Stimulated activated CD8-positive, alpha-beta memory T cell treated with anti-CD3 and anti-CD28 coated beads, Interleukin-12 subunit alpha, Interleukin-12 subunit beta, amount 100 ng/mL, for 1 hour (primary cell): ENCODE data around the gene NAV1.

ENCODE experiments used
- DNase-seq: peaks from one replicate; pipeline ENCODE4 v3.0.0-alpha.2; 2020; ENCODE audit warnings: low read depth

The NAV1 gene

GRCh38 chr1:201551096-201551495, 12.2 kb downstream of the NAV1 start:
- no peak for DNase-seq

DNA sequence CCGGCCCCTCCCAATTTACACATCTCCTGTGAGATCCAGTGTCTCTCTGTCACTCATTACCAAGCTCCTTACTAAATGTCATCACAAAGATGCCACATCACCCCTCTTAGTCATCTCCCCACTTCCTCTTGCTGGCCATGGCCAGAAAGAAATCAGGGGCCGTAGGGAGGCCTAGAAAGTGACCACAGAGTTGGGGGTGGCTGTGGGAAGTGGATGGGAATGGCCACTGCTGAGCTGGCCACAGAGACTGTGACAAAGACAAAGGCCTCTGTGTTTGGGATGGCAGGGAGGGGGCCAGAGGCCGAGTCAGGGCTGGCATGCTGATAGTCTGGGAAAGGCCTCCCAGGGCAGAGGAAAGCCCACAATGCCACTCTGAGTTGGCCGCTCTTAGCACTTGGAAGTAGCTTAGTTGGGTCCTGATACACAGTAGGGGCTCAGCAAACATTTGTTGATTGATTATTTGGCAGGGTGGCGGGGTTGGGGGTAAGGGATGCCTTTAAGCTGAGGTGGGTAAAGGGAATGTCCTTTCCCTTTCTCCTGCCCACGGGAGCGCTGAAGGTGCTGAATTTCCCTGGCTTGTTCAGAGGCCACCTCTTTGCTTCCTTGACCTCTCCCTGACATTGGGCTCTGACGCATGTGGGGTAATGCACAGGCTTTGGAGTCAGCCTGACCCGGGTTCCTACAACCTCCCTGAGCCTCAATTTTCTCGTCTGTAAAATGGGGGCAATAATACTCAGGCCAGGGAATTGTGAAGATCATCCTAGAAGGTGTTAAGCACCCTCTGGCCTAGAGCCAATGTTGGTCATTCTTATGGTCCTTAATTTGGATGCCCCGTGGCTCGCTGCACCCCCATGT, 13.2 kb downstream of the NAV1 start:
- no peak for DNase-seq

GRCh38 chr1:201552941-201553351, 14.0 kb downstream of the NAV1 start:
- no peak for DNase-seq

GRCh38 chr1:201553496-201554189, 14.7 kb downstream of the NAV1 start:
- no peak for DNase-seq

- no peak for DNase-seq
Observed at GRCh38 chr1:201554190-201554600, 15.3 kb downstream of the NAV1 start.

DNA sequence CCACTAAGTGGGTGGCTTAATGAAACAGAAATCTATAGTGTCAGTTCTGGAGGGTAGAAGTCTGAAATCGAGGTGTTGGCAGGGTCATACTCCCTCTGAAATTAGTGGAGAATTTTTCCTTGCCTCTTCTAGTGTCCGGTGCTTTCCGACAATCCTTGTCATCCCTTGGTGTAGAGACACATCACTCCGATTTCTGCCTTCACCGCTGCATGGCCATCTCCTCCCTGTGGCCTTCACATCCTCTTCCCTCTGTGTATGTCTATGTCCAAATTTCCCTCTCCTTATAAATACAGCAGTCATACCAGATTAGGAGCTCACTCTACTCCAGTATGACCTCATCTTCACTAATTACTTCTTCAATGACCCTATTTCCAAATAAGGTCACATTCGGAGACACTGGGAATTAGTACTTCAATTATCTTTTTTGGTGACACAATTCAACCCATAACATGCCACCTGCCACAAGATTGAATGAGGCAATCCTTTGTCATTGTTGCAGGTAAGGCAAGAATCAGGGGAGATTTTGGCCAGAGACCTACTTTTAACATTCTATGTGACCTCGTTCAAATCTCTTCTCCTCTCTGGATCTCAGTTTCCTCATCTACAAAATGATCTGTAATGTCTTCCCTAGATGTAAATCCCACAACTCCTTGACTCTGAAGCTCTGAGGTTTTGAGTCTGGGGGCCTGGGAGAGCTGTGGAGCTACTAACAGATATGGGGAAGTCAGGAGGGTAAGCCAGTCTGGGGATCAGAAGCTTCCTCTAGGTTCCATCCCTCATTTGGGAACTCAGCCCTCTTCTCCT, 16.1 kb downstream of the NAV1 start:
- no peak for DNase-seq

GRCh38 chr1:201555593-201555945, 16.6 kb downstream of the NAV1 start:
- no peak for DNase-seq

DNA sequence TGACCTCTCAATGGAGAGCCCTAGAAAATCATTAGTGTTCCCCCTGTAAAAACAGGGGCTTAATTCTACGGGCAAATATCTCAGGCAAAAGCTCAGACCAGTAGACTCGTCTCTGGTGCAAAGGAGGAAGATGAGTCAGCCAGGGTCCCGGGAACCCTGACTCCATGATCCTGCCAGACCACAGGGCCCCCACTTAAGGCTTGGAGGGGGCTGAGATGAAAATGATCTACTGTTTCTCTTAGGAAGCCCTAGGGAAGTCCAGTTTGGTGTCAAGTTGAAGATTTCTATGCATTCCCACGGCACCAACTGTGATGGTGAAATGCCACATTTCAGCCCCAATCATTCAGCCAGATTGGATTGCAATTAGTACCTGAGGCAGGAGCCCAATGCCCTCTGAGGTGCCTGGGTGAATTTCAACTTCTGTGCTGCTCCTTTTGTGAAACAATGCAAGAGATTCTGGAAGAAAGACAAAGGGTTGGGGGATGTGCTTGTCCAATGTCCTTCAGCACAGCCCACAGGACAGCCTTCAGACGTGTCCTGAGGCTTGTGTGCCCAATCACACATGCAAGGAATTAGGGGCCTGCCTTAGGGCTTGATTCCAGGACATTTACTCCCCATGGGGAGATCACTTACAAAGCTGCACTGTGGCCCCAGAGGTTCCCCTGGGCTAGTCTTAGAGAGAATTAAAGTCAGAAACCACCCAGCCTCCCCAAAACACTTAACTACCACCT, 18.1 kb downstream of the NAV1 start:
- no peak for DNase-seq

GRCh38 chr1:201557572-201557958, 18.6 kb downstream of the NAV1 start:
- DNase-seq, result no peak

DNA sequence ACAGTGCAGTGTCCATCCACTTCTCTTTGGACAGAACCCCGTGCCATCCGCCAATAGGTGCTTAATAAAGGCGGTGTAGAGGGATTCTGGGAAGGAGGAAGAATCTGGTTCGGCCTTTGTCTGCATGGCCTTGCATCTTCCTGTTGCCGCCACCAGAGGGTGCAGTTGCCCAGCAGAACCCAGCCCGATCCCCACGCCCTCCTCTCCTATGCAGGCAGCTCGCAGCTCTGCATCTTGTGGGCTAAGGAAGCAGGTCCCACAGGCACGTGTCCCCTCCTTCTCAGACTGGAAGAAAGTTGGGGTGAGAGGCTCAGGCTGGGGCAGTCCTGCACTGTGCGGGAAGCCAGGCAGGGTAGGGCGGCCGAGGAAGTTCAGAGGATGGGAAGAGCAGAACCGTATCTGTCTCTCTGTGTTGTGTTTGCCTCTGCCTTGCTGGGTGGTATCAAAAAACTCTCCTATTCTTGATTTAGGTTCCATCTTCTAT, 20.8 kb downstream of the NAV1 start:
- DNase-seq, result peak; percentile 40

- no peak for DNase-seq
Observed at GRCh38 chr1:201560328-201561194, 21.6 kb downstream of the NAV1 start.

DNA sequence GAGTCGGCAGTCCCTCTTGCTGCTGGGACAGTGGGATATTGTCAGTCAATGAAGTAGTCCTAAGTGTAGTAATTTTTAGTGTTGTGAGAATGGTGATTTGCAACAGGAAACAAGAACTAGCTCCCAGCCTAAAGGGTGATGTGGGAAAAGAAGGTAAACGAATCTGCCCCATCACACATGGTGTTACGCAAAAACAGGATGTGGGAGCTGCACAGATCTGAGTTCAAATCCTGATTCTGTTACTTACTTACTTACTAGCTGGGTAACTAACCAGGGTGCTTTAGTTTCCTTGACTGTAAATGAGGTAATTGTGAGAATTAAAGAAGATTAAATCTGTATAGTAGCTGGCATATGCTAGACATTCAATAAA, 22.3 kb downstream of the NAV1 start:
- no peak for DNase-seq

- no peak for DNase-seq
Observed at GRCh38 chr1:201561601-201562000, 22.7 kb downstream of the NAV1 start.

GRCh38 chr1:201562257-201562656, 23.3 kb downstream of the NAV1 start:
- no peak for DNase-seq

DNA sequence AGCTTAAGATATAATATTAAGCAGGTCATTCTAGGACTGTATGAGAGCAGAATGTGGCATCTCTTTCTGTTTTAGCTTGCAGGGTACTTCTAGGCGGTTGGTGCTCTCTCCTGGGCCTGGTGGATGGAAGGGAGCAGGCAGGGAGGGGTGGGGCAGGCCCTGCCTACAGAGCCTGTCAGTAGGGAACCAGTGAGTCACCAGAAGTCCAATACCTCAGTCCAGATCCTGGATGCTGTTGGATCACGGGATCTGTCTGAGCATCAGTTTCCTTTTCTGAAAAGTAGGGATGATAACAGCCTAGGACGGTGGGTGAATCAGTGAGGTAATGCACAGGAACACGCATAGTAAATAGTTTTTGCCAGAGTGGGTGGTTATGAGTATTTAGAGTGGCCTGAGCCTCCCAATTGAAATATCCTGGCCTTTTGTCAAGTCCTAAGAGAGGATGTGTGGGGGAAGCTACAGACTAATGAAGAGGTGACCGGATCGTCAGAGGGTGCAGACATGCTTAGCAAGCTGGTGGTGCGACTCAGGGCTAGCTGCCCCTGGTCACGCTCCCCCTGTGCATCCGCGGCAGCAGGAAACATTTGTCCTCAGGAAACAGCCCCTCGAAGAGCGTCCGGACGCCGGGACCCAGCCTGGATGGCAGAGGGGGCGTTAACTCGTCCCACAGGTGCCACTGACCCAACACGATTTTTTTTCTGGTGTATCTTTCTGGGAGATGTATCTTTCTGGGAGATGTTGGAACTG, 23.9 kb downstream of the NAV1 start:
- DNase-seq, result no peak

- DNase-seq, result no peak
Observed at GRCh38 chr1:201563406-201563780, 24.5 kb downstream of the NAV1 start.

DNA sequence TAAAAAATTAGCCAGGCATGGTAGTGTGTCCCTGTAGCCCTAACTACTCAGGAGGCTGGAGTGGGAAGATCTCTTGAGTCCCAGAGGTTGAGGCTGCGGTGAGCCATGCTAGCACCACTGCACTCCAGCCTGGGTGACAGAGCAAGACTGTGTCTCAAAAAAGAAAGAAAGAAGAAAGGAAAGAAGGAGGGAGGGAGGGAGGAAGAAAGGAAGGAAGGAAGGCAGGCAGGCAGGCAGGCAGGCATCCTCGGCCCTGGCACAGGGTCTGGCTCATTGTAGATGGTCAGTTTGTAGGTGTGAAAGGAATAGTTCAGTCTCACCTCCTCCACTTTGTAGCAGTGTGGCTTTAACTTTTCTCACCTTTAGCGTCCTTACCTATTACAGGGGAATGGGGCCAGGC, 25.0 kb downstream of the NAV1 start:
- DNase-seq, result no peak

DNA sequence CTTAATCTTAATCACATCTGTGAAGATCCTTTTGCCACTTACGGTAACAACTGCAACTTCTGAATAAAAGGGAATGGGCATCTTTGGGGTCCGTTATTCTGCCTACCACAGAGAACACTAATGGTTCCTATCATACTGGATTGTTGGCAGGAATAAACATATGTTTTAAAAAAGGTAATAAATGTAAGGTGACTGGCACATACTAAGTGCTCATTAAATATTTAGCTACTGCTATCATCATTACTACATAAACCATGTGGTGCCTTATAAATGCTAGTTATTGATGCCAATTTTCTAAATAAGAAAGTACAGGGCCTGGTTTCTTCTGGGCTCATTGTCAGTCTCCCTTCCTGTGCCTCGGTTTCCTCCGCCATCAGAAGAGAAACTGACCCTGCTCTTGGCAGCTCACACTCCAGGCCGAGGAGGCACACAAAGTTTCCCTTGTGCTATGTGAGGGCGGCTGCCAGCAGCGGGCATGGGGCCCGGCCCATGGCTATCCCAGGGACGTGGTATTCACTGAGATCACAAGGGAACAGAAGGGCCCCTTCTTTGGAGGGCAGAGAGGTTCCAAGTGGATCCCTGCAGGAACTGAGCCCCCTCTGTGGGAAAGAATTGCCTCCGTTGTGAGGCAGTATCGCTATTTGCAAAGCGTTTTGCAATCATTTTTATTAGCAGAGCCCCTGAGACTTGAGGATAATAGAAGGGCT, 26.2 kb downstream of the NAV1 start:
- DNase-seq, result no peak

- DNase-seq, result no peak
Observed at GRCh38 chr1:201565771-201566528, 27.0 kb downstream of the NAV1 start.
